Measurements from ENCODE around the gene C5orf47. TPM values are rescaled to one million over a fixed set of nuclear protein-coding genes. Genes with fewer than 3 reads are reported as not detected.

C5orf47 gene
- total and polyA plus RNA-seq, 4 donors = not detected

DNA sequence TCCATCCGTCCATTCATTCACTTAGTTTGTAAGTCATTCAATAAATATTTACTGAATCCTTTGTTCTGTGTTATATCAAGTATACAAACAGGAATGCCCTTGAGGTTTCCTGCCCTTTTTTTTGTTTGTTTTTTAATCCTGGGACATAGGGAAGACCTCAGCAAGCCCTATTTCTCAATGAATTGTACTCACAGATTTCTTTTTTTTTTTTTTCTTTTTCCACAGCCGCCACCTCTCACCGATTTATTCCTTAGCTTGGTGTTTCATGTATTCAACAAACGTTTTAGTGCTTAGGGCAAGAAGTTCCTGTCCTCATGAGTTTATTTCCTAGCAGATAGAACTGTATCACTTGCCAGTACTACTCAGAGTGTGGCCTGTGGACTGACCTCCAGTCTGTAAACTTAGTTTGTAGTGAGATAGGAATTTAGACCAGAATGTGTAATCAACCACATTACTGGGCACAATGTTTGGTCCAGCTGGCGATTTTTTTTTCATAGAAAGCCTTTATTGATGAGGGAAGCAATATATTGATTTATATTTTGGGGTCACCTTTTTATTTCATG lies 35.4 kb upstream of the C5orf47 start:
- ATAC-seq (ENCODE audit: low FRiP score) (no peak), DNase-seq (no peak)
- intact Hi-C loops (cut with DNase I) = no loop called here

DNA sequence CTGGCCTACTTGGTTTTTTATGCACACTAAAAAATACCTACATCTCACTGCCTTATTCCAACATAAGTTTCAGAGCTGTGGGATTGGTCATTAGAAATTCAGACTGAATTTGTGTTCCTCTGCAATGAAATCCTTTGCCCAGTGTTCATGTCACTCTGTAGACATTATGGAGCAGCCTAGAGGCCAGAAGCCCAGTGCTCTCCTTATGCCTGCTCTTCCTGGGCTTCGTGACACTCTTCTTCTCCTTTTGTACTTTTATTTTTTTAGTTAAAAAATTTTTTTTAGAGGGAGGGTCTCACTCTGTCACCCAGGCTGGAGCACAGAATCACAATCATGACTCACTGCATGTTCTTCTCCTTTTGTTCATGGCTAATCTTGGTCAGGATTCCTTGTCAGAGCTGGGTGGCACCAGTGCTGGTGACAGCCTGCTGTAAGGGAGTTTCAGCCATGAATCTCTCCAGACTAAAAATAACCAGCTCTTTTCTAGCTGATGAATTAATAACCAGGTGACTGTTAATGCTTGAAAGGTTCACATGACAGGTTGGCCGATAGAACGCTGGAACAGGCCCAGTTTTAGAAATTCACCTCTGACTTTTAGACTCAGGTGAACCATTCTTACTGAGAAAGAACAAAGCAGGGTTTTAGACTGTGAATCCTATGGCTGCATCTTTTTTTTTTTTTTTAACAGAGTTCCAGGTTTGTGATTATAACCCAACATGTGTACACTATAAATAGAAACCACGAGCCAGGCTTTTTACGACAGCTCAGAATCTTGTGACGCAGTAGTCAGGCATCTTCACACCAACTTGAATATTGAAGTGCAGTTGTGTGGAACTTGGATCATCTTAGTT lies 34.1 kb upstream of the C5orf47 start:
- no peak for ATAC-seq (ENCODE audit: low FRiP score)
- no peaks in the 10 kb centered on the region for H3K27me3 ChIP-seq (ENCODE audit: control insufficient read depth in 1 of 2, insufficient read depth in 2 of 2, low read length in 1 of 2)
- no peak overlapping the region for H3K4me3 ChIP-seq (ENCODE audit: low read length in 2 of 2)
- WGBS, 2 donors = 56 to 61% methylated on average over 6 of the region's 6 CpGs
- peaks cover 5 to 8% of the 10 kb centered on the region in 2 donors for H3K36me3 ChIP-seq (ENCODE audit: control insufficient read depth in 1 of 2, insufficient read depth in 2 of 2, low read length in 1 of 2)
- H3K27ac ChIP-seq (ENCODE audit: low read depth in 1 of 2, low read length in 2 of 2) = no peak overlapping the region
- H3K9me3 ChIP-seq (ENCODE audit: control insufficient read depth, low read length) = no peaks in the 10 kb centered on the region
- intact Hi-C loops (cut with DNase I) = no loop called here
- no peak for DNase-seq
- H3K4me1 ChIP-seq (ENCODE audit: control insufficient read depth in 1 of 2, insufficient read depth in 2 of 2, low read length in 2 of 2) = no peaks in the 10 kb centered on the region

More for the DNA sequence above, 35.4 kb upstream of the C5orf47 start:
- Histone ChIP-seq H3K27me3 (ENCODE audit: control insufficient read depth in 1 of 2, insufficient read depth in 2 of 2, low read length in 1 of 2) (no peaks in the 10 kb centered on the region), H3K9me3 (ENCODE audit: control insufficient read depth, low read length) (no peaks in the 10 kb centered on the region), H3K36me3 (ENCODE audit: control insufficient read depth in 1 of 2, insufficient read depth in 2 of 2, low read length in 1 of 2) (peaks cover 5 to 8% of the 10 kb centered on the region in 2 donors), H3K27ac (ENCODE audit: low read depth in 1 of 2, low read length in 2 of 2) (no peak overlapping the region), H3K4me3 (ENCODE audit: low read length in 2 of 2) (no peak overlapping the region), H3K4me1 (ENCODE audit: control insufficient read depth in 1 of 2, insufficient read depth in 2 of 2, low read length in 2 of 2) (no peaks in the 10 kb centered on the region)
- WGBS, 2 donors = 77 to 82% methylated on average over 5 of the region's 5 CpGs

DNA sequence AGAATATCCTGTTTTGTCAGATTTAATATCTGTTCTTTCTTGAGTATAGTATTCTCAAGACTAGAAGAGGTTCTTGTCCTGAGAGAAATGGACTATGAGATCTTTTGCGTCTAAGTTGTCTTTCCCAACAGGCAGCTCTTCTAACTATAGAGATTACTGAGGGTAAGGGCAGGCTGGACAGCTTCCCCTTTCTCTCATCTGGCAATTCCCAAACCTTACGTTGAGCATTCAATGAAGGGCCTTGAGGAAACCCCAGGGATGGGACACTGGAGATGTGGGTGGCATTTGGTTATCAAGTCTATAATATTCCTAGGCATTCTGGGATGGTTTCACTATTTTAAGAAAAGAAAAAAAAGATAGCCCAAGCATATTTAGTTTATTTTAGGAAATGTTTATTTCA lies 28.0 kb upstream of the C5orf47 start:
- H3K4me1 ChIP-seq (ENCODE audit: control insufficient read depth in 1 of 2, insufficient read depth in 2 of 2, low read length in 2 of 2) = peaks cover 0 to 2% of the 10 kb centered on the region in 2 donors
- H3K36me3 ChIP-seq (ENCODE audit: control insufficient read depth in 1 of 2, insufficient read depth in 2 of 2, low read length in 1 of 2) = peaks cover 0 to 2% of the 10 kb centered on the region in 2 donors
- no peak overlapping the region for H3K27ac ChIP-seq (ENCODE audit: low read depth in 1 of 2, low read length in 2 of 2)
- H3K4me3 ChIP-seq (ENCODE audit: low read length in 2 of 2) = no peak overlapping the region
- WGBS, 2 donors = 68 to 82% methylated on average over 2 of the region's 2 CpGs
- intact Hi-C loops (cut with DNase I) = no loop called here
- no peaks in the 10 kb centered on the region for H3K27me3 ChIP-seq (ENCODE audit: control insufficient read depth in 1 of 2, insufficient read depth in 2 of 2, low read length in 1 of 2)
- ATAC-seq (ENCODE audit: low FRiP score) = no peak
- no peaks in the 10 kb centered on the region for H3K9me3 ChIP-seq (ENCODE audit: control insufficient read depth, low read length)
- no peak for DNase-seq

DNA sequence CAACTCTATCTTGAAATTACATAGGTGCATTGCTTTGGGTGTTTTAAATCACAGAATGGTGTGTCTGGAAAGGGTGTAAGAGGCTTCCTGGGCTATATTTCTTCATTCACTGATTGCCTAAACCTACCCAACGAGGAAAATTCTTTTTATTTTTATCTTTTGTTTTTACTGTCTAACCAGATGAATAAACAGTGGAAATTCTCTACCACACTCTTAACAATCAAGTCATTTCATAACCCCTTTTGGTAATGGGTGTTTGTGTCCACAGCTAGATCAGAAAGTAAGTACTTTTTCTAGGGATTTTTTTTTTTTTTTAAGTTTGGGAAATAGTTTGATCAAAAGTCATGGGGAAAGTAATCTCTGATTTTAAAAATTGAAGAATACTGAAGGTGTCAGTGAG lies 27.6 kb upstream of the C5orf47 start:
- Histone ChIP-seq H3K9me3 (ENCODE audit: control insufficient read depth, low read length) (no peaks in the 10 kb centered on the region), H3K27ac (ENCODE audit: low read depth in 1 of 2, low read length in 2 of 2) (no peak overlapping the region), H3K4me1 (ENCODE audit: control insufficient read depth in 1 of 2, insufficient read depth in 2 of 2, low read length in 2 of 2) (peaks cover 0 to 2% of the 10 kb centered on the region in 2 donors), H3K4me3 (ENCODE audit: low read length in 2 of 2) (no peak overlapping the region), H3K27me3 (ENCODE audit: control insufficient read depth in 1 of 2, insufficient read depth in 2 of 2, low read length in 1 of 2) (no peaks in the 10 kb centered on the region), H3K36me3 (ENCODE audit: control insufficient read depth in 1 of 2, insufficient read depth in 2 of 2, low read length in 1 of 2) (no peaks in the 10 kb centered on the region)
- WGBS, 2 donors = 28 to 31% methylated on average over 1 of the region's 1 CpG
- ATAC-seq (ENCODE audit: low FRiP score) (no peak), DNase-seq (no peak)
- intact Hi-C loops (cut with DNase I) = no loop called here

DNA sequence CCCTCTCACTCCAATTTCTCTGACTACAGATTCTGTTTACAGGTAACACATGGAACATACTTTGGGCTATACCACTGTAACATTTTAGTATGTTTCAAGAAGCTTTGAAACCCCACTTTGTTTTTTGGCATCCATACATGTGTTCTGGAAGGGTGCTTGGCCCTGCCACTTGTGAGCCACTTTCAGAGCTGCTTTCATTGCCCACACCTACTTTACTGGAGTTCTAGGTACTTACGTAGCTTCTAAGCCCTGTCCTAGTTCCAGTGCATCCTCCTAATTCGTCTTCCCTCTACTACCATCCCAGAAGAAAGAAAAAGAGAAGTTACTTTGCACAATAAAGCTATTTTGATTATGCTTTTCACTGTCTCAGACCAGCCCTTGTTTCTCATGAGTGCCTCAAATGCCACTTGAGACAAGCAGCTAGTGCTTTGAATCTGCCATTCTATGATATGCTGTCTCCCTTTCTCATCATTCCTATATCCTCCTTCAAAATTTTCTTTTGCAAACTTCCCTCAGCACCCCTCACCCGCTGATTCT lies 26.5 kb upstream of the C5orf47 start:
- no peak for DNase-seq
- intact Hi-C loops (cut with DNase I) = no loop called here
- H3K27me3 ChIP-seq (ENCODE audit: control insufficient read depth in 1 of 2, insufficient read depth in 2 of 2, low read length in 1 of 2) = no peaks in the 10 kb centered on the region
- peaks cover 0 to 2% of the 10 kb centered on the region in 2 donors for H3K4me1 ChIP-seq (ENCODE audit: control insufficient read depth in 1 of 2, insufficient read depth in 2 of 2, low read length in 2 of 2)
- H3K36me3 ChIP-seq (ENCODE audit: control insufficient read depth in 1 of 2, insufficient read depth in 2 of 2, low read length in 1 of 2) = no peaks in the 10 kb centered on the region
- no peak overlapping the region for H3K4me3 ChIP-seq (ENCODE audit: low read length in 2 of 2)
- ATAC-seq (ENCODE audit: low FRiP score) = no peak
- no peak overlapping the region for H3K27ac ChIP-seq (ENCODE audit: low read depth in 1 of 2, low read length in 2 of 2)
- H3K9me3 ChIP-seq (ENCODE audit: control insufficient read depth, low read length) = no peaks in the 10 kb centered on the region
- 88 to 89% methylated on average over 3 of the region's 3 CpGs for WGBS, 2 donors

DNA sequence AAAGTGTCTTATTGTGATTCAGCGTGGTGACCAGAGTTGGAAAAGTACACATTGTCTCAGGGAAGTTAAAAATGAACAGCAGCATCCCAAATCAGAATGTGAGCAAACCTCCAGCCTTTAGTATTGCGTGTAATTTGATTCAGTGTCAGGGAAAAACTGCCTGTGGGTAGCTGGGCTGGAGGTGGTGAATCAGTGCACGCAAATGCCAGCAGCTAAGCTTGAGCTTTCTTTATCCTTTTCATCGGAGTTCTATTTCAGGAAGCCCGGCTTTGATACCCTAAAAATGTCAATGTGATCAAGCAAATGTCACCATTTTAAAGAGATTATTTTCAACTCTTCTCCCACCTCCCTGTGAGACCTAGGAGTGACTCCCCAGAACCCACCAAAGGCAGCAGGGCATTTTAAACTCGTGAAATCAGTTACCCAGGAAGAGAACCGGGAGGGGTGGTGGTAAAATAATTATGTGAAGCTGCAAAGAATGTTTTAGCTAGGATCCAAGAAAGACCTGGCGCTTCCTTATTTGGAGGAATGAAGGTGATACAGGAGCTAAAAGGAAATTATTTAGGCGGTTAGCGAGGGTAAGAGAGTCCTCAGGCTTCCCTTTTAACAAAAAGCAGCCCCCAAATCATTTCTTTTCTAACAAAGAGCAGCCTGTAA lies 25.7 kb upstream of the C5orf47 start:
- ATAC-seq (ENCODE audit: low FRiP score) = no peak

DNA sequence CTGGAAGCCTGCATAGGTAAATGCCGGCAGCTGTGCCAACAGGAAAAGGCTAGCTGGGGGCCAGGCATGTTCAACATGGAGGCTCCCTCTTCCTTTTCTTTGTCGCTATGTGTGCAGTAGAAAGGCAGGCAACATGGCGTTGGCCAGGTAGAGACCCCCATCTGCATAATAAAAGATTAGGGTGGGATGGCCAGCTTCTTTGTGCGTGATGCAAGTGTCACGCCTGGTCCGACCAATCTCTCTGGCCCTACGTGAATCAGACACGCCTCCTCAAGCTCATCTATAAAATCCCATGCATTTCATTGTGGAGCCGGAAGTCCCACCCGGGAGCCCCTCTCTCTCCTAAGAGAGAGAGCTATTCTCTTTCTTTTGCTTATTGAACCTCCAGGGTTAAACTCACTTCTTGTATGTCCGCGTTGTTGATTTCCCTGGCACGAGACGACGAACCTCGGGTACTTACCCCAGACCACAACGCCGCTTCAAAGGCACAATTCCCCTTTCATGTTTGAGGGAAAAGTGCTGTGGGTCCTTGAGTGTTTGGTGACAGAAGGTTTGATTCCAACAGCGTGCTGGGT lies 25.0 kb upstream of the C5orf47 start:
- no peak overlapping the region for H3K4me3 ChIP-seq (ENCODE audit: low read length in 2 of 2)

More for the DNA sequence above, 25.7 kb upstream of the C5orf47 start:
- H3K27ac ChIP-seq (ENCODE audit: low read depth in 1 of 2, low read length in 2 of 2) = no peak overlapping the region
- H3K36me3 ChIP-seq (ENCODE audit: control insufficient read depth in 1 of 2, insufficient read depth in 2 of 2, low read length in 1 of 2) = no peaks in the 10 kb centered on the region
- H3K9me3 ChIP-seq (ENCODE audit: control insufficient read depth, low read length) = no peaks in the 10 kb centered on the region
- H3K27me3 ChIP-seq (ENCODE audit: control insufficient read depth in 1 of 2, insufficient read depth in 2 of 2, low read length in 1 of 2) = no peaks in the 10 kb centered on the region
- intact Hi-C loops (cut with DNase I) = no loop called here
- H3K4me1 ChIP-seq (ENCODE audit: control insufficient read depth in 1 of 2, insufficient read depth in 2 of 2, low read length in 2 of 2) = peaks cover 0 to 2% of the 10 kb centered on the region in 2 donors
- DNase-seq = no peak
- WGBS, 2 donors = 48 to 51% methylated on average over 10 of the region's 10 CpGs
- no peak overlapping the region for H3K4me3 ChIP-seq (ENCODE audit: low read length in 2 of 2)

DNA sequence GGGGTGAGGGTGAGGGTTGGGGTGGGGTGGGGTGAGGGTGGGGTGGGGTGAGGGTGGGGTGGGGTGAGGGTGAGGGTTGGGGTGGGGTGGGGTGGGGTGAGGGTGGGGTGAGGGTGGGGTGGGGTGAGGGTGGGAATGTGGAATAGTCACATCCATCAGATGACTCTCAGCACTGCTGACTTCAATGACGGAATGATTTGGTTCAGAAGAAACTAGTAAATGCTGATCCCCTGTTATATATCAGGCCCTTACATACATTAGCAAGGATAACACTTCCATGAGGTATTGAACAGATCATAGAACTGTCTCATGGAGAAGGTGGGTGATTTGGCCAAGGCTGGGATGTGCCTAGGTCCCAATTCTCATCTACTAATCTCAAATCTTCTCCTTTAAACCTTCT lies 24.5 kb upstream of the C5orf47 start:
- WGBS, 2 donors = 69 to 82% methylated on average over 1 of the region's 1 CpG
- no peaks in the 10 kb centered on the region for H3K9me3 ChIP-seq (ENCODE audit: control insufficient read depth, low read length)
- DNase-seq = no peak
- no peak overlapping the region for H3K27ac ChIP-seq (ENCODE audit: low read depth in 1 of 2, low read length in 2 of 2)
- peaks cover 0 to 2% of the 10 kb centered on the region in 2 donors for H3K4me1 ChIP-seq (ENCODE audit: control insufficient read depth in 1 of 2, insufficient read depth in 2 of 2, low read length in 2 of 2)
- no peak for ATAC-seq (ENCODE audit: low FRiP score)
- H3K36me3 ChIP-seq (ENCODE audit: control insufficient read depth in 1 of 2, insufficient read depth in 2 of 2, low read length in 1 of 2) = no peaks in the 10 kb centered on the region
- no peak overlapping the region for H3K4me3 ChIP-seq (ENCODE audit: low read length in 2 of 2)
- intact Hi-C loops (cut with DNase I) = no loop called here
- H3K27me3 ChIP-seq (ENCODE audit: control insufficient read depth in 1 of 2, insufficient read depth in 2 of 2, low read length in 1 of 2) = no peaks in the 10 kb centered on the region

More for the DNA sequence above, 25.0 kb upstream of the C5orf47 start:
- no peaks in the 10 kb centered on the region for H3K36me3 ChIP-seq (ENCODE audit: control insufficient read depth in 1 of 2, insufficient read depth in 2 of 2, low read length in 1 of 2)
- WGBS, 2 donors = 68 to 71% methylated on average over 19 of the region's 19 CpGs
- H3K27ac ChIP-seq (ENCODE audit: low read depth in 1 of 2, low read length in 2 of 2) = no peak overlapping the region
- peaks cover 0 to 2% of the 10 kb centered on the region in 2 donors for H3K4me1 ChIP-seq (ENCODE audit: control insufficient read depth in 1 of 2, insufficient read depth in 2 of 2, low read length in 2 of 2)
- H3K9me3 ChIP-seq (ENCODE audit: control insufficient read depth, low read length) = no peaks in the 10 kb centered on the region
- ATAC-seq (ENCODE audit: low FRiP score) (no peak), DNase-seq (no peak)
- intact Hi-C loops (cut with DNase I) = no loop called here
- H3K27me3 ChIP-seq (ENCODE audit: control insufficient read depth in 1 of 2, insufficient read depth in 2 of 2, low read length in 1 of 2) = no peaks in the 10 kb centered on the region

Measured in aorta (tissue), 5 donors.